Tibial artery (tissue), 4 donors: ENCODE measurements around the gene AHCYL2.

ENCODE experiments used
- DNase-seq, 2 donors: peaks; one replicate each; pipeline ENCODE4 v3.0.0-alpha.2; 2019
- H3K27ac ChIP-seq, 2 donors: fragments of 200-600 bp; sonication (generic) in 1 of 2; 1 replicate in 1 of 2; 2 replicates in 1 of 2; pipeline ENCODE4 v1.5.1; 2018 to 2019; ENCODE audit warnings: mild to moderate bottlenecking in 1 of 2
- H3K27me3 ChIP-seq, 2 donors: fragments of 200-600 bp; sonication (generic) in 1 of 2; one replicate each; pipeline versions ENCODE4 v1.5.1 to v1.6.0; 2016 to 2019
- H3K36me3 ChIP-seq, 3 donors: fragments of 200-600 bp; sonication (generic) in 2 of 3; one replicate each; pipeline ENCODE4 v1.5.1; 2016 to 2019; ENCODE audit warnings: mild to moderate bottlenecking in 2 of 3
- H3K4me1 ChIP-seq, 4 donors: fragments of 200-600 bp; sonication (generic) in 2 of 4; 1 replicate in 3 of 4; 2 replicates in 1 of 4; pipeline ENCODE4 v1.5.1; 2016 to 2019
- H3K4me3 ChIP-seq, 2 donors: fragments of 200-600 bp; sonication (generic) in 1 of 2; 1 replicate in 1 of 2; 2 replicates in 1 of 2; pipeline ENCODE4 v1.5.1; 2018 to 2019; ENCODE audit warnings: mild to moderate bottlenecking in 2 of 2
- H3K9me3 ChIP-seq, 3 donors: fragments of 200-600 bp; sonication (generic) in 1 of 3; one replicate each; pipeline ENCODE4 v1.5.1; 2016 to 2019
- intact Hi-C: fragments of 100-400 bp; cut with DNase I; formaldehyde crosslinking; loops from one replicate; pipeline ENCODE4 v1.15.0; 2023; ENCODE audit warnings: low total_unique reads
- TF ChIP-seq, protein P1 (sequence below), 2 experiments: fragments of 200-600 bp in 1 of 2; fragments of 450-650 bp in 1 of 2; IDR thresholded peaks; one replicate each; pipeline ENCODE4 v1.5.1; 2017 to 2019; ENCODE audit warnings: antibody characterized with exemption in 2 of 2, mild to moderate bottlenecking in 1 of 2, moderate library complexity in 1 of 2

The AHCYL2 gene

DNA sequence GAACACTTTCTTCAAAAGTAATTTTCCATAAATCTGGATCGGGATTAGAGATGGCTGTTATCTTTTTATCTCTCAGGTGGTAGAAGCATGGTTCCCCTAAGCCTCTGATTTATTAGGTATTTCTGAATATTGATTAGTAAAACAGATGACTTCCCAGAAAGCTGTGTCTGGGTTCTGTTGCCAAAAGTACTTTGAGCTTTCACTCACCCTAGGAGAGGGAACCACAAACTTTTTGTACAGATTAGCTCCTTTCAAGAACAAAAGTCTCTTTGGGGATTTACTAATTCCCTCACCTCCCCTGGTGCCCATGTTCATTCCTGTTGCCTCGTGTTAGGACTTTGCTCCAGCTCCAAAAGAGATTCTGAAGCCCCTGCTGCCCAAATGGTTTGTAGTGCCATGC lies 162.7 kb downstream of the AHCYL2 start:
- no peak overlapping the region for H3K27ac ChIP-seq
- DNase-seq = no peak
- no peaks in the 10 kb centered on the region for H3K9me3 ChIP-seq
- no peaks in the 10 kb centered on the region for H3K4me1 ChIP-seq
- intact Hi-C loops = no loop called here
- H3K36me3 ChIP-seq = peaks cover 0 to 13% (median 0%) of the 10 kb centered on the region in 3 donors
- H3K27me3 ChIP-seq = no peaks in the 10 kb centered on the region
- TF ChIP-seq, protein P1, sequence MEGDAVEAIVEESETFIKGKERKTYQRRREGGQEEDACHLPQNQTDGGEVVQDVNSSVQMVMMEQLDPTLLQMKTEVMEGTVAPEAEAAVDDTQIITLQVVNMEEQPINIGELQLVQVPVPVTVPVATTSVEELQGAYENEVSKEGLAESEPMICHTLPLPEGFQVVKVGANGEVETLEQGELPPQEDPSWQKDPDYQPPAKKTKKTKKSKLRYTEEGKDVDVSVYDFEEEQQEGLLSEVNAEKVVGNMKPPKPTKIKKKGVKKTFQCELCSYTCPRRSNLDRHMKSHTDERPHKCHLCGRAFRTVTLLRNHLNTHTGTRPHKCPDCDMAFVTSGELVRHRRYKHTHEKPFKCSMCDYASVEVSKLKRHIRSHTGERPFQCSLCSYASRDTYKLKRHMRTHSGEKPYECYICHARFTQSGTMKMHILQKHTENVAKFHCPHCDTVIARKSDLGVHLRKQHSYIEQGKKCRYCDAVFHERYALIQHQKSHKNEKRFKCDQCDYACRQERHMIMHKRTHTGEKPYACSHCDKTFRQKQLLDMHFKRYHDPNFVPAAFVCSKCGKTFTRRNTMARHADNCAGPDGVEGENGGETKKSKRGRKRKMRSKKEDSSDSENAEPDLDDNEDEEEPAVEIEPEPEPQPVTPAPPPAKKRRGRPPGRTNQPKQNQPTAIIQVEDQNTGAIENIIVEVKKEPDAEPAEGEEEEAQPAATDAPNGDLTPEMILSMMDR (IDR thresholded peaks at IDR 0.05) = no peak
- H3K4me3 ChIP-seq = no peak overlapping the region

DNA sequence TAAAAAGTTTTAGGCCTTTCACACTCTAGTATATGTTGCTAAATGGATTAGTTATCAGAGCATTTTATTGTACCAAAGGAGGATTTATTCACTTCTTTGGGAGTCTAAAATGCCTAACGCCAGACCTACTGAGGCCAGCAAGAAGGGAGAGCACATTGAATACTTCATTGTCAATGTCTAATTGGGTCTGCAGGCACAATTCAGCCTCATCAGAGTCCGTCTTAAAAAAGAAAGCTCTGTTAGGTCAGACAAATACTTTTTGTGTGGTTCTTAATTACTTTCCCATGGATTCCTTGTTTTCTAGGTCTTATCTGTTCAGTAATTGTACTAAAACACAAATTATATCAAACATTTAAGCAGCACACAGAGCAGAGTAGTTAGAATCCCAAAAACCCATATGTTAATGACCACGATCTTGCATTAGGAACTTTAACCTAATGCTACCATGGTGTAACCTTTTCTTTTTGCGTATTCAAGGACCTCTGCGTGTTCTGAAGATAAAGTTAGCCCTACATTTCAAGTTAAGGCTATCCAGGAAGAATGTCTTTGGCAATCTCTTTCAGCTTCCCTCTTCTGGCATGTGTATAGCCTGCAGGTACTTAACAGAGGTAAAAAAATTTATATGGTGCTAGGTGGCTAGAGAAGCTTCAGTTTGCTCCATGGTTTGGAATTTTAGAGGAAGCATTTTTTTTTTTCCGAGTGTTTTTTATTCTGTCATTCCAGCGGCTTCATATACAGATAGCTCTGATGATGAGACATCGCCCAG lies 163.7 kb downstream of the AHCYL2 start:
- H3K36me3 ChIP-seq = peaks cover 0 to 13% (median 0%) of the 10 kb centered on the region in 3 donors
- H3K27me3 ChIP-seq = no peaks in the 10 kb centered on the region
- TF ChIP-seq, protein P1 (IDR thresholded peaks at IDR 0.05) = no peak
- H3K9me3 ChIP-seq = no peaks in the 10 kb centered on the region
- intact Hi-C loops = no loop called here
- H3K27ac ChIP-seq = no peak overlapping the region
- DNase-seq = no peak
- H3K4me1 ChIP-seq = no peaks in the 10 kb centered on the region
- no peak overlapping the region for H3K4me3 ChIP-seq

DNA sequence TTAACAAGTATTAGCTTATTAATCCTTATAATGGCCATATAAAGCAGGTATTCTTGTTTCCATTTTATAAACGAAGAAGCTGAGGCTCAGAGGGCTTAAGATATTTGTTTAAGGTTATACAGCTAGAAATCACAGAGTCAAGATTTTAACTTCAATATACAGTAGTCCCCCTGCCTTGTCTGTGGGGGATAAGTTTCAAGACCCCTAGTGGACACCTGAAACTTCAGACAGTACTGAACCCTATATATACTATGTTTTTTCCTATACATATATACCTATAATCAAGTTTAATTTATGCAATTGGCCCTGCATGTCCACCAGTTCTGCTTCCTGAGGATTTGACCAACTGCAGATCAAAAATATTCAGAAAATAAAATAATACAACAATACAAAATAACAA lies 165.0 kb downstream of the AHCYL2 start:
- Histone ChIP-seq H3K4me1 (no peaks in the 10 kb centered on the region), H3K36me3 (peaks cover 0 to 13% (median 0%) of the 10 kb centered on the region in 3 donors), H3K27ac (no peak overlapping the region), H3K27me3 (no peaks in the 10 kb centered on the region), H3K9me3 (no peaks in the 10 kb centered on the region), H3K4me3 (no peak overlapping the region)
- no peak for DNase-seq
- intact Hi-C loops = no loop called here
- TF ChIP-seq, protein P1 (IDR thresholded peaks at IDR 0.05) = no peak

DNA sequence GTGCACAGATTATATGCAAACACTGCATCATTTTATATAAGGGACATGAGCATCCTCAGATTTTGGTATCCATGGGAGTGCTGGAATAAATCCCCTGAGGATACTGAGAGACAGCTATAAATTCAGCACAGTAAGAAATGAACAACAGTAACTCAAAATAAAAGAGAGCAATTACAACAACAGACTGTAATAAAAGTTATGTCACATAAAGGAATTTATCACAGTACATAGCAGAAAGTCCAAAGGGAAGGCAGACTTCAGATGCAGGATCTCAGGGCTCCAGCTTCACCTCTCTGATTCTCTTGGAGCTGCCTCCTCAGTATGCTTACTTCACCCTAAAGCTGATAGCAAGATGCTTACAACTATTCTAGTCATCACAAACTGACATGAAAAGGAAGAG lies 165.5 kb downstream of the AHCYL2 start:
- Histone ChIP-seq H3K36me3 (peaks cover 0 to 16% (median 0%) of the 10 kb centered on the region in 3 donors), H3K4me3 (no peak overlapping the region), H3K9me3 (no peaks in the 10 kb centered on the region), H3K4me1 (no peaks in the 10 kb centered on the region), H3K27ac (no peak overlapping the region), H3K27me3 (no peaks in the 10 kb centered on the region)
- DNase-seq = no peak
- TF ChIP-seq, protein P1 (IDR thresholded peaks at IDR 0.05) = no peak
- intact Hi-C loops = no loop called here

DNA sequence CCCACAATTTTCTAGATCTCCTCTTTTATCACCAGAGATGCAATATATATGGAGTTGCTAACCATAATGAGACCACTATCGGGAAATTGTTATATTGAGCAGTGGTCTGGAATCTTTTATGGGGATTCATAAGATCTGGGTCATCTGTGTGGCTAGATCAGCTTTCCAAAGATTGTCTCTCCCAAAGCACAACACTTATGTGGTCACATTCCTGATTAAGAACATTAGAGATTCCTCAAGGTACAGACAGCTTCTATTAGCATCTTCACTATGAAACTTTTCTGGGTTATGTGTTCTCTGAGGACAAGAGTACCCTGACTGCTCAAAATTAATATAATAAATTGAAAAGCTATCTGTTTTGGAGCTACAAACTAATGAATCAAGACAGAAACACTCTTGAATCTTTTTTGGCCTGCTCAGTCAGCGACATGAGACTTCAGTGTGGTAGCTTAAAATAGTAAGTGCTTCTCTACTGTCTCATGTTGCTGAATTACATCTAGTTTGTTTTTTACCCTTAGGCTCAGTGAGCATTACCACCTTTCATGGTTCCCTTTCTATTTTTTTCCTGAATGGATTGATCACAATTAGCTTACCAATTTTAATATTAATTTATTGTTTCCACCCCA lies 166.8 kb downstream of the AHCYL2 start:
- intact Hi-C loops = no loop called here
- TF ChIP-seq, protein P1 (IDR thresholded peaks at IDR 0.05) = no peak
- Histone ChIP-seq H3K36me3 (peaks cover 0 to 27% (median 0%) of the 10 kb centered on the region in 3 donors), H3K27ac (no peak overlapping the region), H3K27me3 (no peaks in the 10 kb centered on the region), H3K4me1 (no peaks in the 10 kb centered on the region), H3K4me3 (no peak overlapping the region), H3K9me3 (no peaks in the 10 kb centered on the region)
- DNase-seq = no peak
